Ammon's horn (tissue), 1 donor: ENCODE data around the gene RSRC1.
A peak's percentile ranks its signal among the peaks of the same experiment; 100 is the strongest.
"Not testable (repeated sequence)": the region's sequence is repeated elsewhere in the genome, so short reads cannot be mapped to it uniquely, and the experiment has no call there.

ENCODE experiments used
- DNase-seq: peaks from one replicate; pipeline ENCODE4 v3.0.0-alpha.2; 2016; ENCODE audit warnings: low spot score

Gene RSRC1

GRCh38 chr3:158228942-158229341 lies 119.1 kb downstream of the RSRC1 start:
- not testable (repeated sequence) for DNase-seq

- DNase-seq: no peak
Measured at GRCh38 chr3:158233791-158234190, 123.9 kb downstream of the RSRC1 start.

- no peak for DNase-seq
Measured at GRCh38 chr3:158244274-158244673, 134.4 kb downstream of the RSRC1 start.

- DNase-seq: no peak
Measured at GRCh38 chr3:158247288-158247687, 137.4 kb downstream of the RSRC1 start.

GRCh38 chr3:158248261-158248660 lies 138.4 kb downstream of the RSRC1 start:
- no peak for DNase-seq

GRCh38 chr3:158249183-158249582 lies 139.3 kb downstream of the RSRC1 start:
- DNase-seq: no peak

- DNase-seq: no peak
Measured at GRCh38 chr3:158258619-158259018, 148.7 kb downstream of the RSRC1 start.

GRCh38 chr3:158260392-158260791 lies 150.5 kb downstream of the RSRC1 start:
- no peak for DNase-seq

- no peak for DNase-seq
Measured at GRCh38 chr3:158261371-158261991, 151.6 kb downstream of the RSRC1 start.

GRCh38 chr3:158264894-158265293 lies 155.0 kb downstream of the RSRC1 start:
- no peak for DNase-seq

GRCh38 chr3:158267015-158267414 lies 157.1 kb downstream of the RSRC1 start:
- DNase-seq: no peak

- no peak for DNase-seq
Measured at GRCh38 chr3:158269942-158270341, 160.1 kb downstream of the RSRC1 start.

- peak; percentile 22 for DNase-seq
Measured at GRCh38 chr3:158272081-158272480, 162.2 kb downstream of the RSRC1 start.

GRCh38 chr3:158273656-158274055 lies 163.8 kb downstream of the RSRC1 start:
- DNase-seq: no peak

GRCh38 chr3:158278187-158278586 lies 168.3 kb downstream of the RSRC1 start:
- DNase-seq: no peak

- DNase-seq: no peak
Measured at GRCh38 chr3:158279609-158280008, 169.7 kb downstream of the RSRC1 start.

GRCh38 chr3:158295771-158296170 lies 185.9 kb downstream of the RSRC1 start:
- no peak for DNase-seq

GRCh38 chr3:158297940-158298339 lies 188.1 kb downstream of the RSRC1 start:
- DNase-seq: no peak

- DNase-seq: no peak
Measured at GRCh38 chr3:158308236-158308928, 198.5 kb downstream of the RSRC1 start.

GRCh38 chr3:158312560-158313141 lies 202.8 kb downstream of the RSRC1 start:
- no peak for DNase-seq

GRCh38 chr3:158313338-158313927 lies 203.5 kb downstream of the RSRC1 start:
- peak; percentile 10 for DNase-seq

- no peak for DNase-seq
Measured at GRCh38 chr3:158314426-158315357, 204.8 kb downstream of the RSRC1 start.
